ENCODE results near the gene CFAP20. TPM values are rescaled to one million over a fixed set of nuclear protein-coding genes. Genes with fewer than 3 reads are reported as not detected.

Gene CFAP20
- total RNA-seq, 1 experiment from 2014 or later, result 49.6 TPM

- Histone ChIP-seq H3F3A (ENCODE audit: insufficient read depth, low read depth) (peaks cover 8% of the 10 kb centered on the region; the same call in 1 of the 2 replicates), H3K4me2 (no peak overlapping the region), H3K4me3 (no peak overlapping the region), H3K36me3 (ENCODE audit: low read depth) (no peaks in the 10 kb centered on the region), H3K79me2 (ENCODE audit: low read depth) (no peaks in the 10 kb centered on the region), H3K27ac (no peak overlapping the region), H3K9me2 (ENCODE audit: insufficient read depth) (no peaks in the 10 kb centered on the region), H3K4me1 (replicated peaks; ENCODE audit: insufficient read depth) (no peaks in the 10 kb centered on the region), H2AFZ (no peak overlapping the region), H3K27me3 (ENCODE audit: insufficient read depth, low read depth) (no peaks in the 10 kb centered on the region), H3K9me3 (ENCODE audit: insufficient read depth, low read depth) (no peaks in the 10 kb centered on the region), H4K20me1 (ENCODE audit: insufficient read depth) (no peaks in the 10 kb centered on the region)
- TF ChIP-seq EZH2 (IDR thresholded peaks at IDR 0.05; ENCODE audit: low read depth), result no peak
- TF ChIP-seq, protein P1, sequence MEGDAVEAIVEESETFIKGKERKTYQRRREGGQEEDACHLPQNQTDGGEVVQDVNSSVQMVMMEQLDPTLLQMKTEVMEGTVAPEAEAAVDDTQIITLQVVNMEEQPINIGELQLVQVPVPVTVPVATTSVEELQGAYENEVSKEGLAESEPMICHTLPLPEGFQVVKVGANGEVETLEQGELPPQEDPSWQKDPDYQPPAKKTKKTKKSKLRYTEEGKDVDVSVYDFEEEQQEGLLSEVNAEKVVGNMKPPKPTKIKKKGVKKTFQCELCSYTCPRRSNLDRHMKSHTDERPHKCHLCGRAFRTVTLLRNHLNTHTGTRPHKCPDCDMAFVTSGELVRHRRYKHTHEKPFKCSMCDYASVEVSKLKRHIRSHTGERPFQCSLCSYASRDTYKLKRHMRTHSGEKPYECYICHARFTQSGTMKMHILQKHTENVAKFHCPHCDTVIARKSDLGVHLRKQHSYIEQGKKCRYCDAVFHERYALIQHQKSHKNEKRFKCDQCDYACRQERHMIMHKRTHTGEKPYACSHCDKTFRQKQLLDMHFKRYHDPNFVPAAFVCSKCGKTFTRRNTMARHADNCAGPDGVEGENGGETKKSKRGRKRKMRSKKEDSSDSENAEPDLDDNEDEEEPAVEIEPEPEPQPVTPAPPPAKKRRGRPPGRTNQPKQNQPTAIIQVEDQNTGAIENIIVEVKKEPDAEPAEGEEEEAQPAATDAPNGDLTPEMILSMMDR (conservative IDR thresholded peaks at IDR 0.05), result no peak
- no TSS peak for BruUV-seq (replicated peaks)
- intact Hi-C loops (cut with micrococcal nuclease; ENCODE audit: unreplicated experiment), result no loop called here
- DNase-seq, result no peak
- POLR2A ChIA-PET (ENCODE audit: unreplicated experiment), result no interaction called here
- CTCF ChIA-PET, result no interaction called here
Observed at GRCh38 chr16:58148099-58148498, 18.9 kb upstream of the CFAP20 start.

- POLR2A ChIA-PET (ENCODE audit: unreplicated experiment), result no interaction called here
- no TSS peak for BruUV-seq (replicated peaks)
Observed at GRCh38 chr16:58138852-58139251, 9.7 kb upstream of the CFAP20 start.

GRCh38 chr16:58137581-58137980, 8.4 kb upstream of the CFAP20 start:
- Histone ChIP-seq H3K9me3 (ENCODE audit: insufficient read depth, low read depth) (peaks cover 14% of the 10 kb centered on the region), H3F3A (ENCODE audit: insufficient read depth, low read depth) (peaks cover 3% of the 10 kb centered on the region; the same call in 1 of the 2 replicates), H3K36me3 (ENCODE audit: low read depth) (no peaks in the 10 kb centered on the region), H3K27ac (no peak overlapping the region), H3K4me3 (no peak overlapping the region), H4K20me1 (ENCODE audit: insufficient read depth) (no peaks in the 10 kb centered on the region), H3K4me2 (no peak overlapping the region), H3K4me1 (replicated peaks; ENCODE audit: insufficient read depth) (no peaks in the 10 kb centered on the region), H3K27me3 (ENCODE audit: insufficient read depth, low read depth) (no peaks in the 10 kb centered on the region), H2AFZ (no peak overlapping the region), H3K79me2 (ENCODE audit: low read depth) (no peaks in the 10 kb centered on the region), H3K9me2 (ENCODE audit: insufficient read depth) (no peaks in the 10 kb centered on the region; the same call in 1 of the 2 replicates)
- ChIA-PET POLR2A (ENCODE audit: unreplicated experiment) (no interaction called here), CTCF (no interaction called here)
- intact Hi-C loops (cut with micrococcal nuclease; ENCODE audit: unreplicated experiment), result no loop called here
- TF ChIP-seq EZH2 (IDR thresholded peaks at IDR 0.05; ENCODE audit: low read depth), result no peak
- TF ChIP-seq, protein P1 (conservative IDR thresholded peaks at IDR 0.05), result no peak
- no peak for DNase-seq
- no TSS peak for BruUV-seq (replicated peaks)

More at GRCh38 chr16:58138852-58139251, 9.7 kb upstream of the CFAP20 start:
- Histone ChIP-seq H3K27ac (no peak overlapping the region), H3K27me3 (ENCODE audit: insufficient read depth, low read depth) (no peaks in the 10 kb centered on the region), H3K4me1 (replicated peaks; ENCODE audit: insufficient read depth) (no peaks in the 10 kb centered on the region), H3K9me2 (ENCODE audit: insufficient read depth) (no peaks in the 10 kb centered on the region; the same call in 1 of the 2 replicates), H3F3A (ENCODE audit: insufficient read depth, low read depth) (peaks cover 16% of the 10 kb centered on the region), H3K4me2 (no peak overlapping the region), H4K20me1 (ENCODE audit: insufficient read depth) (no peaks in the 10 kb centered on the region), H2AFZ (no peak overlapping the region), H3K4me3 (no peak overlapping the region), H3K9me3 (ENCODE audit: insufficient read depth, low read depth) (peaks cover 14% of the 10 kb centered on the region), H3K36me3 (ENCODE audit: low read depth) (no peaks in the 10 kb centered on the region), H3K79me2 (ENCODE audit: low read depth) (no peaks in the 10 kb centered on the region)
- DNase-seq, result no peak
- no peak for TF ChIP-seq EZH2 (IDR thresholded peaks at IDR 0.05; ENCODE audit: low read depth)
- TF ChIP-seq, protein P1 (conservative IDR thresholded peaks at IDR 0.05), result no peak
- CTCF ChIA-PET, result no interaction called here
- intact Hi-C loops (cut with micrococcal nuclease; ENCODE audit: unreplicated experiment), result no loop called here

All from PC-9 (cell line).